Measurements from ENCODE around the gene VAPA.

VAPA gene

GRCh38 chr18:9984080-9984479 lies 70.3 kb downstream of the VAPA start:
- no peak for DNase-seq

GRCh38 chr18:9985641-9986040 lies 71.8 kb downstream of the VAPA start:
- DNase-seq: no peak

GRCh38 chr18:9986156-9986930 lies 72.5 kb downstream of the VAPA start:
- DNase-seq: no peak

DNA sequence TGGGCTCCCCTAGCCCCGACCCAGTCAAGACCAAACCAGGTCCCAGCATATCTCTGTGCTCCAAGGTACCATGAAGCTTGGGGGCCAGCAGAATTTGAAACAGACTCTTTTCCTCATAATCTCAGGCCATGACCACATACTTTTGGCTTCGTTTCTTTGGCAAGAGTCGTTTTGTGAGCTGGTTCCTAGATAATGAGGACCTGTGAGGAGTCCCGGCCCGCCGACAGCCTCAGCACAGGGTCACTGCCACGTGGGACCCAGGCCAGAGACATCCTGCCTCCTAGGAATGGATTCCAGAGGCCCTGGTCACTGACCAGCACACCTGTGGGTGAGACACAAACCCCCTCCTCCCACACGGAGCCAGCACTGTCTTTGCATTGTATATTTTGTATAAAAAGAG lies 73.5 kb downstream of the VAPA start:
- DNase-seq: no peak

DNA sequence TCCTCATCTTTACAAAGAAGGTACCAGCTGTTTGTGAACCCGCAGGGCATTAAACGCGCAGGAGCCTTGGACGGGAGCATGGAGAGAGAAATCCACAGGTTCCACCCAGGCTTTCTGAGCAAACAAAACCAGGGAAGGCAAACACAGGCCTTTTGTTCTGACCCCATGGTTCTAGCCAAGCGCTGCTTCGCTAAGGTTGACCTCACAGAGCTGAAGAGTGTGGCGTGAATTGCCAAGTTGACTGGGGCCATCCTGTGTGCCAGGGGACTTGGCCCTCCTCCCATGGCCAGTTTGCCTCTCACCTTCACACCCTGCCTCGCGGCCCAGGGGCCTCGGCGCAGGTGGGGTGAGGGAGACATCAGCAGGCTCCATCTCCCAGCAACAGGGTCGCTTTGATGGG lies 74.1 kb downstream of the VAPA start:
- DNase-seq: peak; percentile 50

DNA sequence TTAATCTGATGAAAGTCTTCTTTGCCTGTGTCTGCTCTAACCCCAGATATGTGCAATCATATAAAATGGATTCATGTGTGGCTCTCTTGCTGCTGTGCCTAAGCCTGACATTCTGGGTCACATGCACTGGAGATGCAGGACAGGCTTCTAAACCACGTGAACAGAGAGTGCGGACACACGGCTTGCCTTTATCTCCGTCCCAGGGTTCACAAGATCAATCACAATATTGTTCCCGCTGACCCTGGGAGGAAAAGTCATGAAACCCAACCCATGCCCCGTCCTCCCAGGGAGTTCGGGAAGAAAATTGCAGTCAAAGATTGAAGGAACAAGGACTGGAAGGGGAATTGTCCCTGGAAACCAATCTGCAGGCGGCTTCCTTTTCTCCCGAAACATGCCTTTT lies 74.8 kb downstream of the VAPA start:
- DNase-seq: no peak

GRCh38 chr18:9989481-9989880 lies 75.7 kb downstream of the VAPA start:
- no peak for DNase-seq

DNA sequence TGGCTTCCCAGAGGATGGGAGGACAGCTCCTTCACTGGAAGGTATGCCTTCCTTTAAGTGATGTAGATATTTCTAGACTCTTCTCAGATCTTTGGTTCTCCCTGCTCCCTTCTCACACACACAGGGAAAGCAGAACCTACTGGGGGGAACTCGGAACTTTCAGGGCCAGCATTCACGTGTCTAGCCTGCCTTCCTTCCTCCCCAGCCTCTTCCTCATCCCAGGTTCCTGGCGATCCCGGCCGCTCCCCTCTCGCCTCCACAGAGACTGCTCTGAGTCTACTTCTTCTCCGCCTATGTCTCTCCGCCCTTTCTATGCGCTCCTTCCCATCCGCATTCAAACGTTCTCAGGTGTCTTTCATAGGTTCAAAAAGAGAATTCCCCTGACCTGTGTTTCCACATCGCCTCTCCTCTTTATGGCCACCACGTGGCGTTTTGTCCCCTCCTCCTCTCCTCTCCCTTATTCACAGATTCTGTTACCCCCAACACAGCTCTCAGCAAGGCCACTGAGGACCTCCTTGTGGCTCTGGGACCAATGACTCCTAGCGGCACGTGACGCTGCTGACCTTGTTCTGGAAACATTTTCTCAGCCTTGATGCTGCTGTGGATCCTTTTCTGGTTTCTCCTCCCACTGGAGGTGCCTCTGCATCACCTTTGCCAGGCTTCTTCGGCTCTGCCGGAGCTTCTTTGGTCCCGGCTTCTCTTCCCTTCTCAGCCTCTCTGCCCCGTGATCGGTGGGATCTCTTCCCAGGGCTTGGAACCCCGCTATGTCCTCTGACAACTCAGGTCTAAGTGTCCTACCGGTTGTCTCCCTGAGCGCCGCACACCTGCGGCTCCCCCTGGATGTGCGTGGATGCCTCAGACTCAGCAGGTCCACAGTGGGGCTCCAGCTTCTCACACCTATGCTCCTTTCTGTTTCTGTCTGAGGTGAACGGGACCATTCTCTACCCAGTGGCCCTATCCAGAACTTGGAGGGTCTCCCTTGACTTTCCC lies 77.5 kb downstream of the VAPA start:
- DNase-seq: no peak

GRCh38 chr18:9992300-9992972 lies 78.6 kb downstream of the VAPA start:
- no peak for DNase-seq

- no peak for DNase-seq
These were observed 79.2 kb downstream of the VAPA start for GRCh38 chr18:9992973-9993520.

DNA sequence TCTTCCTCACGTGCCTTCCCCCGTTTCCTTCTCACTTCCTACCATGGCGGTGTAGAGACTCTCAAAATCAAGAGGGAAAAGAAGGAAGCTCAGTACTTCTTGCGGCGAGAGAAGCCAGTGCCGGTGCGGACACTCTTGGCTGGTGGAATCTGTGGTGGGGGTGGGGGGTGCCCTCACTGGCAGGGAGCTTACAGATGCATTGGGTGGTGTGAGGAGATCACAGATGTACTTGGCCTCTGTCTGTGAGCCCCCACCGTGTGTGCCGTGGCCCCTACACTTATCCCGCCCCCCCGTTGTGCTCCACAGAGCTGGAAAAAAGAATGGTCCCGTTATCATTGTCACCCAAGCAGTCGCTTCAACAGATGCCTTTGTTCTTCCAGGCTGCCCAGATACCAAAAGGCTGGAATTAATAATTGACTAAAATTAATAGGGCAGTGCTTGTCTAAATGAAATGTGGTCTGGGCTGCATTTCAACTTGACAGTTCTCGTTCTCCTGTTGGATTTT lies 79.8 kb downstream of the VAPA start:
- DNase-seq: no peak

GRCh38 chr18:9994026-9994570 lies 80.3 kb downstream of the VAPA start:
- DNase-seq: no peak

DNA sequence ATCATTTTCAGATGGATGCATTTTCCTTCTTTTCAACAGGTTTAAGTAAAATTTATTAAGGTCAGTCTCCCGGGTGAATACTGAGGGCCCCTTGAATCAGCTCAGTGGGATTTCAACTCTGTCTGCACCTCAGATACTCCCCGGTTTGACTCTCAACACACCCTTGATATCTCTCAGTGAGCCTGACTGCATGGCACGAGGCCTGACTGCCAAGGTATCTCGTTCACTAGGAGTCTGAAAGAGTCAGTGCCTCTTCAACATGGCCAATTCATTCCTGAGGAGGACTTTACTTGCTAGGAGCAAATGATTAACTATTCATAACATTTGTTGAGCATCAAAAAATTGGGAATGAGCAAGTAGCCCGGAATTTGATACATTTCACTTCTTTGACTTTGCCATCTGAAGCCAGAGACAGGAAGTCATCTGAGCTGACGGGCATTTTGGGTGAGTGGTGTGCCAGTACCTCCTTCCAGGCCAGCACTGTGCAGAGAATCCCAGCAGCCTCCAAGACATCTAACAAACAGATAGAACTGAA lies 81.0 kb downstream of the VAPA start:
- no peak for DNase-seq

DNA sequence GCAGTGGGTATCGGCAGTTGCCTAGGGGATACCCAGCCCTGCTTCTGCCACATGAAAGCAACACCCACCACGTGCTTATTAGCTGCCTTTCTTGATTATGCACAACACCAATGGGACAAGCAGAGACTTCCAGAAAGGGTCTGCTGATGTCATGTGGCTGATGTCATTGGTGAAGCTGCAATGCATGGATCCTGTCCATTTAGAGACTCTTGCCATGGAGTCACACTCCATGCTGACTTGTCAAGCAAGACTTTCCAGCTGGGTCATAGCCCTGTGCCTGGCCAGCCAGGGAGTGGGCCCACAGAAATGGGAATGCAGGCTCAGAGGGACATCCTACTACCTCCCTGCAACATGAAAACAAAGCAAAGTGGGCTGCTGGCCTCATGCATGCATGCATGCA lies 81.8 kb downstream of the VAPA start:
- no peak for DNase-seq

GRCh38 chr18:9996094-9996493 lies 82.3 kb downstream of the VAPA start:
- DNase-seq: no peak

- DNase-seq: no peak
These were observed 83.9 kb downstream of the VAPA start for GRCh38 chr18:9997711-9998110.

DNA sequence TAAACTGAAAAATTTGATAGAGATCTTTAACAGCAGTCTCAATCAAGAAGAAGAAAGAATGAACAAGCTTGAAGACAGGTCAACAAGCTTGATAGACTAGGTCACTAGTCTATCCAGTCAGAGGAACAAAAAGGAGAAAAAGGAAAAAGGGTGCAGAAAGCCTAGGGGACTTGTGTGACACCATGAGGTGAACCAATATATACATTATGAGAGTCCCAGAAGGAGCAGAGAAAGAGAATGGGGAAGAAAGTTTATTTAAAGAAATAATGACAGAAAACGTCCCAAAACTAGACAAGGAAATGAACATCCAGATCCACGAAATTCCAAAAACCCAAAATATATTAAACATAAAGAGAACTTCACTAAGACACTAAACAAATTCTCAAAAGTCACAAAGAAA lies 84.5 kb downstream of the VAPA start:
- no peak for DNase-seq

DNA sequence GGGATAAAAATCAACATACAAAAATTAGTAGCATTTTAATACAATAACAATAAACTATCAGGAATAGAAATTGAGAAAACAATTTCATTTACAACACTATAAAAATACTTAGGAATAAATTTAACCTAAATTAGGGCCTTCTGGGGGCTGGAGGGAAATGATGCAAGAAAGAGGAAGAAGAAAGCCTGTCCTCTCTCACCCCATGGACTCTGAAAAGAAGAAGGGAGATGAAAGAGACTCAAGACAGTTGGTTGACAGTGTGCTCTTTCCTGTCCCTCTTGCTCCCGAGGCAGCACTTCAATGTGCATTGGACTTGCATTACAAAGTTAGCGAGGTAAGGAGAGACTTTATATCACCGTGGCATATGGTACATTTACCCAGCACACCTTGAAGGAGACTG lies 88.5 kb downstream of the VAPA start:
- no peak for DNase-seq

DNA sequence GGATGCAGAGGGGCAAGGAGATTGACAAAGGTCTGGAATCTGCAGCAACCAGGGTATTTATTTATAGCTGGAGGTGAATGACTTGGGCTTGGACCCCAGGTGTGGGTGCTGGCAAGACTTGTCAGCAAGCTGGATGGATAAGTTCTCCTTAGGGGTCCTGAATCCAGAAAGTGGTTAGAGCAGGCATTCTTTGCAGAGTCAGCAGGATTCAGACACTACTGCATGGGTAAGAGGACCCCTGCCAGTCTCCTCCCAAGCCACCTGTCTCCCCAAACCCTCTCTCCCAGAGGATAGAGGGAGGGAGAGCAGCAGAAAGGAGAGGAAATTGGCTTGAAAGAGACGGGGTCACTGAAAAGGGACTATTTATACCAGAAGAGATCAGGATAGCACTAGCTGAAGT lies 89.5 kb downstream of the VAPA start:
- no peak for DNase-seq

DNA sequence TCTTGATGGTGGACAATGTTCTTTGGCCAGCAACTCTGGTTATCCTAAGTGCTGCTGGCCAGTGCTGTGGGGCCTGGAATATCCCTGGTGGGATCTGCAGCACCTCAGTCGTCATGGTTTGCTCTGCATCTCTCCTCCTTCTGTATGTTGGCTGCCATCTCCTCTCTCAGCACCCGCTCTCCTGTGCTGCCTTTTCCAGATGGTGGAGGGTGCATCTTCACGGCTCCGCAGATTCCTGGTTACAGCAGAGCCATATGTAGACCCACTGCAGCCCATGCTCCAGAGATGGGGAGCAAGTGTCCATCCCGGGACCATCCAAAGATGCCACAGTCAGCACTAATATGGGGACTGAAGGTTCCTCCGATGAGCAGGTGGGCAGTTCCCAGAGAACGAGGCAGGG lies 90.0 kb downstream of the VAPA start:
- no peak for DNase-seq

DNA sequence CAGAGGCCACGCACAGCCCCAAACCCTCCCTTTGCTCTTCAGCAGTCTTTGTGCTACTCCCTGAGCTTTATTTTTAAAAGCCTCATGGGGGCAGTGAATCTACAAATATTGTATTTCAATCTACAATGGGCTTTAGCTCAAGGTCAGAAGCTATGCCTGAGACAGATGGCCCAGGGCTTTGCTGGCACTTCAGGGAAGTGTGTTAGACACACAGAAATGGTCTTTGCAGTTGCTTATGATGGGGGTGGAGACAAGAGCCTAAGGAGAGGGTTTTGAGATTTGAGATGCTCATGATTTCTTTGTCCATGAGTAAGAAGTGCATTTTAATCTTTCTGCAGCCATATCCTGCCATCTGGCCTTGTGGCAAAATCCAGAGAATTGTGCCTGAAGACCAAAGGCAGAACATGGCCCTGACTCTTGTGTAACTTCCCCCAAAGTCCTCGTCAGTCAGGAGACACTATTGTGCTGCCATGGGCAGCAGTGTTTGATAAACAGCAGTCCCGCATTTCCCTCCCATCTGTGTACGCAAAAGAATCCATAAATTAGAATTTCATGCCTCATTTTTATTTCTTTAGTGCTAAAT lies 92.6 kb downstream of the VAPA start:
- DNase-seq: peak; percentile 5

Measured in NCI-H774 (cell line).